A673 (cell line): ENCODE results near the gene EPHB3. TPM values are rescaled to one million over a fixed set of nuclear protein-coding genes. Genes with fewer than 3 reads are reported as not detected.

ENCODE experiments used
- BruUV-seq: library from RNA; stranded (reverse); fragments of 400-500 nt; replicated peaks from 2 replicates; lab custom pipeline; 2021; lab: Mats Ljungman, UMichigan
- CTCF ChIA-PET: fragments of 300-600 bp; sonication (Branson Sonifier 250); formaldehyde crosslinking; loops from one replicate; lab custom pipeline; 2022; ENCODE audit warnings: antibody characterized with exemption; lab: Charles Lee
- POLR2A ChIA-PET: fragments of 300-600 bp; sonication (Branson Sonifier 250); formaldehyde crosslinking; loops from one replicate; lab custom pipeline; 2022; ENCODE audit warnings: antibody characterized with exemption; ENCODE audit not compliant: low non-redundant PET; lab: Charles Lee
- DNase-seq: peaks from one replicate; pipeline ENCODE4 v3.0.0-alpha.2; 2015; ENCODE audit warnings: low spot score
- H3K27ac ChIP-seq: fragments of 200-600 bp; sonication (generic); 2 replicates; pipeline ENCODE4 v1.5.1; 2016; ENCODE audit warnings: mixed run types, low read depth, mild to moderate bottlenecking, mixed read lengths, antibody characterized with exemption, low read length; ENCODE audit not compliant: poor library complexity, severe bottlenecking
- H3K27me3 ChIP-seq: fragments of 200-600 bp; sonication (generic); replicated peaks from 2 replicates; pipeline ENCODE4 v1.6.1; 2017; ENCODE audit warnings: mixed run types, low read depth, mild to moderate bottlenecking, mixed read lengths, antibody characterized with exemption, low read length; ENCODE audit not compliant: insufficient read depth, poor library complexity
- H3K36me3 ChIP-seq: fragments of 200-600 bp; sonication (generic); 2 replicates; pipeline ENCODE4 v1.6.1; 2016; ENCODE audit warnings: mixed run types, mild to moderate bottlenecking, mixed read lengths, antibody characterized with exemption, low read length; ENCODE audit not compliant: insufficient read depth, poor library complexity, severe bottlenecking
- H3K4me1 ChIP-seq: fragments of 200-600 bp; sonication (generic); 2 replicates; pipeline ENCODE4 v1.6.1; 2017; ENCODE audit warnings: mixed run types, mild to moderate bottlenecking, mixed read lengths, antibody characterized with exemption, low read length; ENCODE audit not compliant: insufficient read depth, poor library complexity, severe bottlenecking
- H3K4me3 ChIP-seq: fragments of 200-600 bp; sonication (generic); 2 replicates; pipeline ENCODE4 v1.5.1; 2016; ENCODE audit warnings: low read depth, mixed run types, mild to moderate bottlenecking, mixed read lengths, low read length; ENCODE audit not compliant: poor library complexity, severe bottlenecking
- H3K9me3 ChIP-seq: fragments of 200-600 bp; sonication (generic); 2 replicates; pipeline ENCODE4 v1.6.1; 2016; ENCODE audit warnings: mixed run types, low read depth, mild to moderate bottlenecking, mixed read lengths, antibody characterized with exemption, low read length; ENCODE audit not compliant: poor library complexity, severe bottlenecking
- EZH2 ChIP-seq: fragments of 200-600 bp; sonication (generic); IDR thresholded peaks from 2 replicates; pipeline ENCODE4 v1.6.1; 2017; ENCODE audit warnings: borderline replicate concordance, low read depth, mild to moderate bottlenecking, mixed read lengths, antibody characterized with exemption, low read length; ENCODE audit not compliant: poor library complexity, severe bottlenecking
- intact Hi-C: fragments of 100-400 bp; cut with micrococcal nuclease; formaldehyde crosslinking; loops from one replicate; pipeline ENCODE4 v1.10.0; 2022; ENCODE audit not compliant: unreplicated experiment
- total RNA-seq: library from RNA; stranded (reverse); gene quantifications from 2 replicates; pipeline ENCODE4 v1.2.3, GENCODE V29; 2021
- TF ChIP-seq, protein P1 (sequence below): fragments of 300-800, 200-600 bp; sonication (generic); conservative IDR thresholded peaks from 2 replicates; pipeline ENCODE4 v1.5.1; 2017; ENCODE audit warnings: low read depth, mild to moderate bottlenecking, antibody characterized with exemption, low read length, moderate library complexity, mixed read lengths

The EPHB3 gene
- total RNA-seq, 1 experiment from 2014 or later = 15.6 TPM

DNA sequence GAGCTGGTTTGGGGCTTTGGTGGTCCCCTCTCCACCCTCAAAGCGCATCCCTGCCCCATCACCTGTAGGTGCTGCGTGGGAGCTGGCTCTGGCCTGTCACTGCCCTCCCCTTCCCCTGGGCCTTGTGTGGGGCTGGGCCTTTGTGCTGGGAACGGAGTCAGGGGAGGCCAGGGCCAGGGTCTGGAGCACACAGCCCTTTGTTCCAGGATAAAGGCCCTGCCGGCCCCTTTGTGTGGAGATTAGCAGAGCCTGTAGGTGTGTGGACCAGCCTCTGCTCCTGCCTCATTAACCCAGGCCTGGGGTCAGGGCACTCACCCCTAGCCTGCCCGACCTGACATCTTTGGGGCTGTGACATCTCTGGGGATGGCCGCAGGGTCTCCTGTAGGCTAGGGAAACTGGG lies 8.9 kb downstream of the EPHB3 start:
- H3K4me3 ChIP-seq = no peak overlapping the region
- ChIA-PET POLR2A (no interaction called here), CTCF (no interaction called here)
- H3K9me3 ChIP-seq = no peaks in the 10 kb centered on the region
- H3K27me3 ChIP-seq = no peaks in the 10 kb centered on the region
- peaks cover 2% of the 10 kb centered on the region for H3K36me3 ChIP-seq
- BruUV-seq = no TSS peak
- TF ChIP-seq EZH2 = no peak
- TF ChIP-seq, protein P1, sequence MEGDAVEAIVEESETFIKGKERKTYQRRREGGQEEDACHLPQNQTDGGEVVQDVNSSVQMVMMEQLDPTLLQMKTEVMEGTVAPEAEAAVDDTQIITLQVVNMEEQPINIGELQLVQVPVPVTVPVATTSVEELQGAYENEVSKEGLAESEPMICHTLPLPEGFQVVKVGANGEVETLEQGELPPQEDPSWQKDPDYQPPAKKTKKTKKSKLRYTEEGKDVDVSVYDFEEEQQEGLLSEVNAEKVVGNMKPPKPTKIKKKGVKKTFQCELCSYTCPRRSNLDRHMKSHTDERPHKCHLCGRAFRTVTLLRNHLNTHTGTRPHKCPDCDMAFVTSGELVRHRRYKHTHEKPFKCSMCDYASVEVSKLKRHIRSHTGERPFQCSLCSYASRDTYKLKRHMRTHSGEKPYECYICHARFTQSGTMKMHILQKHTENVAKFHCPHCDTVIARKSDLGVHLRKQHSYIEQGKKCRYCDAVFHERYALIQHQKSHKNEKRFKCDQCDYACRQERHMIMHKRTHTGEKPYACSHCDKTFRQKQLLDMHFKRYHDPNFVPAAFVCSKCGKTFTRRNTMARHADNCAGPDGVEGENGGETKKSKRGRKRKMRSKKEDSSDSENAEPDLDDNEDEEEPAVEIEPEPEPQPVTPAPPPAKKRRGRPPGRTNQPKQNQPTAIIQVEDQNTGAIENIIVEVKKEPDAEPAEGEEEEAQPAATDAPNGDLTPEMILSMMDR = no peak
- DNase-seq = no peak
- intact Hi-C loops = no loop called here
- peaks cover 36% of the 10 kb centered on the region for H3K4me1 ChIP-seq
- no peak overlapping the region for H3K27ac ChIP-seq

GRCh38 chr3:184571750-184572377 lies 10.3 kb downstream of the EPHB3 start:
- BruUV-seq = no TSS peak
- Histone ChIP-seq H3K27me3 (no peaks in the 10 kb centered on the region), H3K4me1 (peaks cover 29% of the 10 kb centered on the region), H3K36me3 (peaks cover 7% of the 10 kb centered on the region), H3K27ac (no peak overlapping the region), H3K9me3 (no peaks in the 10 kb centered on the region), H3K4me3 (no peak overlapping the region)
- intact Hi-C loops = no loop called here
- CTCF ChIA-PET = interaction anchor here (0.6 kb wide), 1 partner anchor 141 kb away, joined by 8 read pairs; no protein-coding TSS in a partner anchor
- POLR2A ChIA-PET = no interaction called here
- no peak for DNase-seq
- no peak for TF ChIP-seq EZH2
- TF ChIP-seq, protein P1 = no peak

- H3K36me3 ChIP-seq = peaks cover 10% of the 10 kb centered on the region
- TF ChIP-seq, protein P1 = no peak
- TF ChIP-seq EZH2 = no peak
- DNase-seq = no peak
- no peak overlapping the region for H3K27ac ChIP-seq
- intact Hi-C loops = no loop called here
- CTCF ChIA-PET = interaction anchor here (0.6 kb wide), 1 partner anchor 140 kb away, joined by 8 read pairs; no protein-coding TSS in a partner anchor
- no peaks in the 10 kb centered on the region for H3K27me3 ChIP-seq
- H3K9me3 ChIP-seq = no peaks in the 10 kb centered on the region
- peaks cover 25% of the 10 kb centered on the region for H3K4me1 ChIP-seq
- BruUV-seq = no TSS peak
- no peak overlapping the region for H3K4me3 ChIP-seq
- POLR2A ChIA-PET = no interaction called here
Observed at GRCh38 chr3:184572633-184573270, 11.2 kb downstream of the EPHB3 start.
